Lower leg skin (tissue), 4 donors: ENCODE data around the gene POLR3B. TPM values are rescaled to one million over a fixed set of nuclear protein-coding genes. Genes with fewer than 3 reads are reported as not detected.

Source experiments
- DNase-seq, 2 donors: peaks; one replicate each; pipeline ENCODE4 v3.0.0-alpha.2; 2019; ENCODE audit warnings: low spot score in 2 of 2
- H3K4me3 ChIP-seq: fragments of 200-600 bp; sonication (generic); 2 replicates; pipeline ENCODE4 v1.5.1; 2017; ENCODE audit warnings: mild to moderate bottlenecking, low read depth; ENCODE audit not compliant: poor library complexity, severe bottlenecking
- CTCF ChIP-seq, 3 donors: fragments of 450-650 bp; IDR thresholded peaks; one replicate each; pipeline ENCODE4 v1.5.1; 2016; ENCODE audit warnings: antibody characterized with exemption in 3 of 3, mild to moderate bottlenecking in 3 of 3, moderate library complexity in 2 of 3
- POLR2A ChIP-seq, 2 donors: fragments of 450-650 bp; IDR thresholded peaks; one replicate each; pipeline ENCODE4 v1.6.1; 2016 to 2017; ENCODE audit warnings: antibody characterized with exemption in 2 of 2, mild to moderate bottlenecking in 1 of 2, moderate library complexity in 1 of 2
- WGBS, 2 donors: methylation state at CpG; one replicate each; pipeline ENCODE4 v1.1.5; 2018; 5-methylcytosine and 5-hydroxymethylcytosine counted together
- intact Hi-C: fragments of 100-400 bp; cut with DNase I; formaldehyde crosslinking; loops from one replicate; pipeline ENCODE4 v1.15.0; 2023; ENCODE audit warnings: low total_unique reads
- total RNA-seq, 4 donors: library from RNA; depleted of rRNA; stranded (reverse); fragments of >200 nt; gene quantifications; one replicate each; pipeline ENCODE4 v1.1.0, GENCODE V29; 2016

POLR3B gene
- total RNA-seq, 4 donors from 2014 or later, result 9.4 to 12.9 (median 12.1) TPM

- DNase-seq, result no peak
- peak overlapping the region; percentile 32 for H3K4me3 ChIP-seq
- intact Hi-C loops, result loop anchor here (10.0 kb wide), 1 partner anchor 114 kb away; the partner anchor contains the start of gene CKAP4
- TF ChIP-seq POLR2A (IDR thresholded peaks at IDR 0.05), result no peak
- TF ChIP-seq CTCF (IDR thresholded peaks at IDR 0.05), result no peak
- 24 to 31% methylated on average over 17 of the region's 17 CpGs for WGBS, 2 donors
Observed at GRCh38 chr12:106358396-106359241, 1.1 kb downstream of the POLR3B start.

GRCh38 chr12:106359646-106360399, 2.3 kb downstream of the POLR3B start:
- TF ChIP-seq POLR2A (IDR thresholded peaks at IDR 0.05), result no peak
- TF ChIP-seq CTCF (IDR thresholded peaks at IDR 0.05), result no peak
- WGBS, 2 donors, result 92 to 94% methylated on average over 7 of the region's 7 CpGs
- no peak for DNase-seq
- H3K4me3 ChIP-seq, result no peak overlapping the region
- intact Hi-C loops, result loop anchor here (10.0 kb wide), 1 partner anchor 115 kb away; the partner anchor contains the start of gene CKAP4

- intact Hi-C loops, result no loop called here
- no peak overlapping the region for H3K4me3 ChIP-seq
- WGBS, 2 donors, result 97 to 98% methylated on average over 5 of the region's 5 CpGs
- TF ChIP-seq CTCF (IDR thresholded peaks at IDR 0.05) (no peak), POLR2A (IDR thresholded peaks at IDR 0.05) (no peak)
- no peak for DNase-seq
Observed at GRCh38 chr12:106360400-106360994, 2.9 kb downstream of the POLR3B start.

- 87 to 88% methylated on average over 4 of the region's 4 CpGs for WGBS, 2 donors
- DNase-seq, result no peak
- H3K4me3 ChIP-seq, result no peak overlapping the region
- intact Hi-C loops, result no loop called here
- TF ChIP-seq POLR2A (IDR thresholded peaks at IDR 0.05) (no peak), CTCF (IDR thresholded peaks at IDR 0.05) (no peak)
Observed at GRCh38 chr12:106362971-106363370, 5.4 kb downstream of the POLR3B start.

- no peak overlapping the region for H3K4me3 ChIP-seq
- intact Hi-C loops, result no loop called here
- DNase-seq, result no peak
- no peak for TF ChIP-seq POLR2A (IDR thresholded peaks at IDR 0.05)
- no peak for TF ChIP-seq CTCF (IDR thresholded peaks at IDR 0.05)
- 75 to 86% methylated on average over 4 of the region's 4 CpGs for WGBS, 2 donors
Observed at GRCh38 chr12:106364261-106364660, 6.7 kb downstream of the POLR3B start.
